GM13977 (cell line): ENCODE results near the gene GRM4.

Source experiments
- DNase-seq: peaks from one replicate; pipeline ENCODE4 v3.0.0; 2012; ENCODE audit warnings: low spot score
- CTCF ChIP-seq: IDR thresholded peaks from 2 replicates; pipeline ENCODE4 v1.5.1; 2012; ENCODE audit warnings: mild to moderate bottlenecking, control low read depth; ENCODE audit not compliant: insufficient read depth; ENCODE audit errors: extremely low read depth, missing control alignments
- in situ Hi-C: fragments of 300-500 bp; cut with MboI; formaldehyde crosslinking; loops from one replicate; pipeline ENCODE4 v1.12.0; 2022; ENCODE audit warnings: low sequenced_read_pairs, low pct_unique_long_range_greater_than_20kb, mixed read lengths, inconsistent platforms; ENCODE audit not compliant: unreplicated experiment

The GRM4 gene

GRCh38 chr6:34172961-34173775, 27.3 kb upstream of the GRM4 start:
- TF ChIP-seq CTCF, result no peak
- in situ Hi-C loops, result no loop called here
- DNase-seq, result no peak

- DNase-seq, result no peak
- no peak for TF ChIP-seq CTCF
- in situ Hi-C loops, result no loop called here
These were observed 24.5 kb upstream of the GRM4 start for GRCh38 chr6:34170346-34170745.

GRCh38 chr6:34169897-34170296, 24.0 kb upstream of the GRM4 start:
- no peak for TF ChIP-seq CTCF
- in situ Hi-C loops, result no loop called here
- no peak for DNase-seq

- DNase-seq, result no peak
- in situ Hi-C loops, result no loop called here
- no peak for TF ChIP-seq CTCF
These were observed 16.1 kb upstream of the GRM4 start for GRCh38 chr6:34161857-34162515.

- DNase-seq, result no peak
- TF ChIP-seq CTCF, result no peak
- in situ Hi-C loops, result loop anchor here (10.0 kb wide), 1 partner anchor 375 kb away; the partner anchor contains the start of gene LEMD2
These were observed 14.0 kb upstream of the GRM4 start for GRCh38 chr6:34159844-34160243.

- no peak for TF ChIP-seq CTCF
- in situ Hi-C loops, result loop anchor here (10.0 kb wide), 1 partner anchor 374 kb away; the partner anchor contains the start of gene LEMD2
These were observed 13.0 kb upstream of the GRM4 start for GRCh38 chr6:34158876-34159275.

More at GRCh38 chr6:34158876-34159275, 13.0 kb upstream of the GRM4 start:
- DNase-seq, result no peak
